Esophagus squamous epithelium (tissue), 4 donors: ENCODE results near the gene CLDN15.

ENCODE experiments used
- CTCF ChIP-seq, 6 experiments: fragments of 450-650 bp in 4 of 6; fragments of 200-600 bp in 2 of 6; sonication (generic) in 2 of 6; IDR thresholded peaks; one replicate each; pipeline ENCODE4 v1.5.1; 2016 to 2019; ENCODE audit warnings: antibody characterized with exemption in 6 of 6, mild to moderate bottlenecking in 4 of 6, moderate library complexity in 4 of 6
- POLR2A ChIP-seq, 4 donors: fragments of 450-650 bp; IDR thresholded peaks; one replicate each; pipeline ENCODE4 v1.6.1; 2017; ENCODE audit warnings: antibody characterized with exemption in 4 of 4, mild to moderate bottlenecking in 4 of 4, moderate library complexity in 3 of 4

- TF ChIP-seq CTCF (IDR thresholded peaks at IDR 0.05), result no peak
- TF ChIP-seq POLR2A (IDR thresholded peaks at IDR 0.05), result no peak
Observed at GRCh38 chr7:101241015-101241363, 3.4 kb upstream of the CLDN15 start.
